Muscle of arm (tissue), 12 donors: ENCODE results near the gene HOXD9. TPM values are rescaled to one million over a fixed set of nuclear protein-coding genes. Genes with fewer than 3 reads are reported as not detected.

ENCODE experiments used
- DNase-seq: peaks from one replicate; pipeline ENCODE4 v3.0.0-alpha.2; 2013
- polyA plus RNA-seq, 12 donors: library from polyadenylated mRNA; unstranded; fragments of 120-200 nt; gene quantifications; one replicate each; pipeline ENCODE4 v1.2.1, GENCODE V29; 2013; ENCODE audit not compliant: insufficient read length in 12 of 12

The HOXD9 gene
- polyA plus RNA-seq, 12 donors, result 3.5 to 12.5 (median 6.0) TPM; not detected in 1

DNA sequence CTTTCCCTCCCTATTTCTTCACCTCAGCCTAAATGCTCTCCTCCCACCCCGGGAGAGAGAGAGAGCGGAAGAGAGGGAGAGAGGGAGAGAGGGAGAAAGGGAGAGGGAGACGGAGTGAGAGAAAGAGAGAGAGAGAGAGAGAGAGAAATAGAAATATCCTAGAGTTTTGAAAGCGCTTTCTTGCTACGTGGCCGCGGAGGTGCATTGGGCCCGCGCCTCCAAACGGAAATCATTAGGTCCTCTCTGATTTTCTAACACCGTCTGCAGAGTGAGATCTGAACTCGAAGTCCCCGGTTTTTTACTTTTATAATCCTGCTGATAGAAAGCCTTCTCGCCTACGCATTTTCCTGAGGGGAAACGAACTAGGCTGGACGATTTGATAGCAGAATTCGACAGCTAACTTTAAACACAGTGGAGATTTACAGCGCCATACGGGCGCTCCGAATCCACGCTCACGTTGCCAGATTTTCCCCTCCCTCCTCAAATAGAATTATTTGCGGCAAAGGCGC, 37.9 kb upstream of the HOXD9 start:
- DNase-seq, result no peak

- peak; percentile 13 for DNase-seq
Measured at GRCh38 chr2:176085120-176085788, 37.3 kb upstream of the HOXD9 start.

- peak; percentile 40 for DNase-seq
Measured at GRCh38 chr2:176085861-176086771, 36.4 kb upstream of the HOXD9 start.

GRCh38 chr2:176087330-176088047, 35.0 kb upstream of the HOXD9 start:
- peak; percentile 4 for DNase-seq

- DNase-seq, result peak; percentile 68
Measured at GRCh38 chr2:176088048-176088936, 34.2 kb upstream of the HOXD9 start.

- DNase-seq, result no peak
Measured at GRCh38 chr2:176088937-176089842, 33.3 kb upstream of the HOXD9 start.

DNA sequence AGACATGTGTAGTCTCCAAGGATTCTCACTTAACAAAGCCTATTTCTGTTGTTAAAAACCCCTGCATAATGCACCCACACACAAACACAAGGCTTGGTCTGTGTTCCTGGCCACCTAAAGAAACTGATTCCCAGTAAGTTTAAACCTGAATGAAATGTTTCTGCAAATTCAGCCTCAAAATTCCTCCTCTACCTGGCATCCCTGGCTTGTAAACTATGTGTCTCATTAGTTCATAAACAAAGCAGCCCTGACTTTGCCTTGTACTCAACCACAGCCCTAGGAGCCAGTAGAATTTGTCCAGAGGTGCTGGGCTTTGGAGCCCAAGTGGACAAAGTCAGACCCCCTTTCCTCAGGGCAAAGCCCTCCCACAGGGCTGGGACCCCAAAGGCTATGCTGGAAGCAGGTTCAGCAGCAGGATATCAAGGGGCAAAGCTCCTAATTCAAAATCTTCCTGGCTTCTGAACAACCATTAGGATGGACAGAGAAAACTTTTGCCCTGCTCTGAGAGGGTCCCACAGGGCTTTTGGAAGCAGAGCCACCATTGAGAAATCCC, 32.6 kb upstream of the HOXD9 start:
- no peak for DNase-seq

DNA sequence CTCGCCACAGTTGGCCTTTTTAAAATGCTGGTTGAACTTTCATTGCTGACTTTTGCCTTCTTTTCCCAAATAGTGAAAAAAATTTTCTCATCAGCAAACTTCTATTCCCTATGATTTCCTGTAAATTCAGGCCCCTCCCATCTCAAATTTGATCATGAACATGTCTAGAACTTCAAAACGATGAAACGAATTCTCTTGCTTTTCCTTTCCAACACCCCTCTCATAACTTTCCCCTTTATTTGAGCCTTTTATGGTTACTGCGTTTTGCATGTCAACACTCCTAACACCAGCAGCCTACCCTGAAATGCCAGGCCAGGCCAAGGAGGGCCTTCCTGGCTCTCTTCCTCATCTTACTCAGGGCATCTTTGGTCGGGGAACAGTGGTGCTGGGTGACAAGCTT, 31.7 kb upstream of the HOXD9 start:
- DNase-seq, result no peak

DNA sequence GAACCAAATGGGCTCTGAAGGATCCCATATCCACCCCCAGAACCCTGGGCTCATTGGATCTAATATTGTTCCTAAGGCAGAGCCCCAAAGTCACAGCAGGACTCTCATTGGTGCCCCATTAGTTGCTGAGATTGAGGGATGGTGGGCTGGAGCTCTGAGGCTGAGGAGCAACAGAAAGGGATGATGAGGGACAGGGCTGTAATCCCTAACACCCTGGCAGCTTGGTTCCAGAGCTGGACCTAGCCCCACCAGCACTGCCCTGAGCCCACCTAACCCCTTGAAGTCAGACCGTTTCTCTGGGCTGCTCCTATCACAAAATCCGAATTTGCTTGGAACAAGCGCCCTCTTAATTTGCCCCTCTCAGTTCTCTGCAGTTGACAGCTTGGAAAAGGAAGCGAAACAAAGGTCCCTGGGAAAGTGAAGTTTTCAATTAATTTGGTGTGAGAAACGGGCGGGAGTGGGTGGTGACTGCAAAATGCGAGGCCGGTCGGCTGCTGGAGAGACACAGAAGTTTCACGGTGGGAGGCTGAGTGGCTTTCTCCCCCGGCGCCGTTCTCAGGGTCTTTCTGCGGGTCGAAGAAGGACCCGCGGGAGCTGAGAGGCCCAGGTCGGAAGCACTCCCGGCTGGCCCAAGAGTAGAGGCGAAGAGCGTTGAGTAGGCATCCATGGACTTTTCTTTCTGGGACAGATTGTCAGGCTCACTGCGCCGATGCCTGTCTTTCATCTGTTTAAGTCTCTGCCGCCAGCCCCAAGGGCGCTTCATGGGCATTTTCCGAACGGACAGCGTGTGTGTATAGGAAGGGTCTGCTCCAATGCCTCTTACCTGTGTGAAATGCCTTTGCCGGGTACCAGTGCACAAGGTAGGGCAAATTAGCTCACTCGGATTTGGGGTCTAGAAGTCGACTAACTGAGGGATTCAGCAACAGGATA, 30.9 kb upstream of the HOXD9 start:
- DNase-seq, result no peak

GRCh38 chr2:176092270-176093144, 30.0 kb upstream of the HOXD9 start, which contains the start of gene HOXD13:
Gene HOXD13, plus strand, starts transcription at chr2:176092721. Its CDS starts 170 bp downstream, at chr2:176092891.
- DNase-seq, result no peak

DNA sequence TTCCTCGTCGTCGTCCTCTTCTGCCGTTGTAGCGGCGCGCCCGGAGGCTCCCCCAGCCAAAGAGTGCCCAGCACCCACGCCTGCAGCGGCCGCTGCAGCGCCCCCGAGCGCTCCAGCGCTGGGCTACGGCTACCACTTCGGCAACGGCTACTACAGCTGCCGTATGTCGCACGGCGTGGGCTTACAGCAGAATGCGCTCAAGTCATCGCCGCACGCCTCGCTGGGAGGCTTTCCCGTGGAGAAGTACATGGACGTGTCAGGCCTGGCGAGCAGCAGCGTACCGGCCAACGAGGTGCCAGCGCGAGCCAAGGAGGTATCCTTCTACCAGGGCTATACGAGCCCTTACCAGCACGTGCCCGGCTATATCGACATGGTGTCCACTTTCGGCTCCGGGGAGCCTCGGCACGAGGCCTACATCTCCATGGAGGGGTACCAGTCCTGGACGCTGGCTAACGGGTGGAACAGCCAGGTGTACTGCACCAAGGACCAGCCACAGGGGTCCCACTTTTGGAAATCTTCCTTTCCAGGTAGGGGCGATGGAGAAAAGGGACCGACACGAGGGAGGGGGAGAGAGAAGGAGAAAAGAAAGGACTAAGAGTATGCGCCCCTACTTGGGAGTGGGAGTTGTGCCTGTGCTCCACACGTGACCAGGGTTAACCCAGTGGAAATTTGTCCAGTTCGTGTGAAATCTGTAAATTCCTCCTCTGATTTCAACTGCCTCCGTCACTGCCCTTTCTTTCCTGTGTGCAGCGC, 29.2 kb upstream of the HOXD9 start:
- DNase-seq, result no peak

DNA sequence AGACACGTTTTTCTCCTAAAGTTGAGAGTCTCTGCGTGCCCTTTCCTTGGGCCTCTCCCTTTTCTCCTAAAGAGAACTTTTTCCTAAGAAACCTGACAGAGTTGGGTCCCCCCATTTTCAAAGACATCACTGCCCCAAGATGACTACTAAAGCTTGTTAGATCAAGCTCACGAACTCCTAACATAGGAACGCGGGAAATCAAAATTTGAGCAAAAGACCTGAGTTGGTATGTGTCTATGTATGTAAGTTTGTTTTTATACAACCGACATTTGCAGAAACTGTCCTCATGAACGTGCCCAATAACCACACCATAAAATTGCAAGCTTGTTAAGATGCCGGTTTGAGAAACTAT, 28.6 kb upstream of the HOXD9 start:
- no peak for DNase-seq

DNA sequence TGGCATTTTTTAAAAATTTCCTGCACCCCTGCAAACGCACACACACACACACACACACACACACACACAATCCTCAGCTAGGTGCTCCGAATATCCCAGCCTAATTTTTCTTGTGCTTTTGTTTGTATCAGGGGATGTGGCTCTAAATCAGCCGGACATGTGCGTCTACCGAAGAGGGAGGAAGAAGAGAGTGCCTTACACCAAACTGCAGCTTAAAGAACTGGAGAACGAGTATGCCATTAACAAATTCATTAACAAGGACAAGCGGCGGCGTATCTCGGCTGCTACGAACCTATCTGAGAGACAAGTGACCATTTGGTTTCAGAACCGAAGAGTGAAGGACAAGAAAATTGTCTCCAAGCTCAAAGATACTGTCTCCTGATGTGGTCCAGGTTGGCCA, 28.2 kb upstream of the HOXD9 start:
- no peak for DNase-seq

GRCh38 chr2:176095421-176095820, 27.1 kb upstream of the HOXD9 start:
- DNase-seq, result no peak

- DNase-seq, result no peak
Measured at GRCh38 chr2:176096243-176096985, 26.1 kb upstream of the HOXD9 start.
